ENCODE results near the gene CIB2. TPM values are rescaled to one million over a fixed set of nuclear protein-coding genes. Genes with fewer than 3 reads are reported as not detected.
A peak's percentile ranks its signal among the peaks of the same experiment; 100 is the strongest.

CIB2 gene
- total and polyA plus RNA-seq, 7 donors: 2.4 to 18.0 (median 6.0) TPM

- H3K9me3 ChIP-seq: no peaks in the 10 kb centered on the region
- no peak for TF ChIP-seq CTCF (IDR thresholded peaks at IDR 0.05)
- DNase-seq: no peak
- H3K36me3 ChIP-seq (ENCODE audit: insufficient read depth in 1 of 2, low read depth in 1 of 2): no peaks in the 10 kb centered on the region
- 28 to 30% (median 28%) methylated on average over 14 of the region's 14 CpGs for WGBS, 3 donors
- H3K27me3 ChIP-seq (ENCODE audit: insufficient read depth in 3 of 3, low read length in 2 of 3): no peaks in the 10 kb centered on the region
- H3K4me3 ChIP-seq: peak overlapping the region; percentile 94
- peak overlapping the region; percentile 92 for H3K27ac ChIP-seq
- ATAC-seq: no peak
- intact Hi-C loops (cut with DNase I): loop anchor here in 1 of 2 donors (10.0 kb wide), 1 partner anchor 736 kb away; no protein-coding TSS in a partner anchor
- H3K4me1 ChIP-seq: peaks cover 52% of the 10 kb centered on the region
Observed at GRCh38 chr15:78148392-78149067, 17.3 kb upstream of the CIB2 start.

- Histone ChIP-seq H3K27me3 (ENCODE audit: insufficient read depth in 3 of 3, low read length in 2 of 3) (no peaks in the 10 kb centered on the region), H3K9me3 (no peaks in the 10 kb centered on the region), H3K36me3 (ENCODE audit: insufficient read depth in 1 of 2, low read depth in 1 of 2) (no peaks in the 10 kb centered on the region), H3K27ac (peak overlapping the region; percentile 92), H3K4me3 (peak overlapping the region; percentile 12), H3K4me1 (peaks cover 44% of the 10 kb centered on the region)
- DNase-seq: peak; percentile 29 to 60
- ATAC-seq: peak; percentile 9 to 58 (median 36)
- intact Hi-C loops (cut with DNase I): loop anchor here in 1 of 2 donors (10.0 kb wide), 1 partner anchor 737 kb away; no protein-coding TSS in a partner anchor
- 36 to 45% (median 39%) methylated on average over 6 of the region's 6 CpGs for WGBS, 3 donors
- TF ChIP-seq CTCF (IDR thresholded peaks at IDR 0.05): no peak
Observed at GRCh38 chr15:78147566-78147965, 16.3 kb upstream of the CIB2 start.

GRCh38 chr15:78146425-78147154, 15.3 kb upstream of the CIB2 start:
- H3K27ac ChIP-seq: peak overlapping the region; percentile 92
- 54 to 75% (median 58%) methylated on average over 4 of the region's 4 CpGs for WGBS, 3 donors

GRCh38 chr15:78142332-78142731, 11.1 kb upstream of the CIB2 start:
- intact Hi-C loops (cut with DNase I): loop anchor here in 1 of 2 donors (10.0 kb wide), 1 partner anchor 742 kb away; no protein-coding TSS in a partner anchor
- no peaks in the 10 kb centered on the region for H3K27me3 ChIP-seq (ENCODE audit: insufficient read depth in 3 of 3, low read length in 2 of 3)
- no peak overlapping the region for H3K4me3 ChIP-seq
- no peaks in the 10 kb centered on the region for H3K36me3 ChIP-seq (ENCODE audit: insufficient read depth in 1 of 2, low read depth in 1 of 2)
- no peaks in the 10 kb centered on the region for H3K9me3 ChIP-seq
- ATAC-seq (no peak), DNase-seq (no peak)
- H3K27ac ChIP-seq: no peak overlapping the region
- 82 to 90% (median 90%) methylated on average over 3 of the region's 3 CpGs for WGBS, 3 donors
- TF ChIP-seq CTCF (IDR thresholded peaks at IDR 0.05): no peak
- peaks cover 8% of the 10 kb centered on the region for H3K4me1 ChIP-seq

More at GRCh38 chr15:78146425-78147154, 15.3 kb upstream of the CIB2 start:
- peak in 3 of 4 donors; percentile 57 to 66 (median 59) for ATAC-seq
- peaks cover 39% of the 10 kb centered on the region for H3K4me1 ChIP-seq
- no peaks in the 10 kb centered on the region for H3K36me3 ChIP-seq (ENCODE audit: insufficient read depth in 1 of 2, low read depth in 1 of 2)
- intact Hi-C loops (cut with DNase I): loop anchor here in 1 of 2 donors (10.0 kb wide), 1 partner anchor 738 kb away; no protein-coding TSS in a partner anchor
- no peak overlapping the region for H3K4me3 ChIP-seq
- TF ChIP-seq CTCF (IDR thresholded peaks at IDR 0.05): no peak
- H3K9me3 ChIP-seq: no peaks in the 10 kb centered on the region
- no peak for DNase-seq
- H3K27me3 ChIP-seq (ENCODE audit: insufficient read depth in 3 of 3, low read length in 2 of 3): no peaks in the 10 kb centered on the region

Measured in psoas muscle (tissue), 8 donors.